ENCODE results near the gene ELP1.
"Not testable (repeated sequence)": the region's sequence is repeated elsewhere in the genome, so short reads cannot be mapped to it uniquely, and the experiment has no call there.

Gene ELP1

GRCh38 chr9:108854094-108854493 lies 79.8 kb downstream of the ELP1 start:
- no peak for DNase-seq (ENCODE audit: low spot score)

- no peak for DNase-seq (ENCODE audit: low spot score)
Measured at GRCh38 chr9:108852079-108852478, 81.8 kb downstream of the ELP1 start.

DNA sequence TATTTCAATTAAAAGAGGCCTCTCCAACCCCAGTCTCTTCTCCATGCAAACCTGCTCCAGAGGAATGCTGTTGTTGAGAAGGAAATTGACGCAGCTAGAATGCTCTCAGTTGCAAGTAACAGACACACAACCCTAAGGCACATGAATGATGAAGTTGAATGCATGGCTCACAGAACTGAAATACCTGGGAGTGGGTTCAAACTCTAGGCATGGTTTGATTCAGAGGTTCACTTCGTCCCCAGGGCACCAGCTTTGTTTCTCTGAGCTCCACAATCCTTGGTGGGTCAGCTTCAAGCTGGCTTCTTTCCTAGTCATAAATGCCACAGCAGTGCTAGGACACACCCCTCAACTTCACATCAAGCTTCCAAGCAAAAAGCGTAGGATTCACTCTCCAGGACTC lies 82.8 kb downstream of the ELP1 start:
- no peak for DNase-seq (ENCODE audit: low spot score)

DNA sequence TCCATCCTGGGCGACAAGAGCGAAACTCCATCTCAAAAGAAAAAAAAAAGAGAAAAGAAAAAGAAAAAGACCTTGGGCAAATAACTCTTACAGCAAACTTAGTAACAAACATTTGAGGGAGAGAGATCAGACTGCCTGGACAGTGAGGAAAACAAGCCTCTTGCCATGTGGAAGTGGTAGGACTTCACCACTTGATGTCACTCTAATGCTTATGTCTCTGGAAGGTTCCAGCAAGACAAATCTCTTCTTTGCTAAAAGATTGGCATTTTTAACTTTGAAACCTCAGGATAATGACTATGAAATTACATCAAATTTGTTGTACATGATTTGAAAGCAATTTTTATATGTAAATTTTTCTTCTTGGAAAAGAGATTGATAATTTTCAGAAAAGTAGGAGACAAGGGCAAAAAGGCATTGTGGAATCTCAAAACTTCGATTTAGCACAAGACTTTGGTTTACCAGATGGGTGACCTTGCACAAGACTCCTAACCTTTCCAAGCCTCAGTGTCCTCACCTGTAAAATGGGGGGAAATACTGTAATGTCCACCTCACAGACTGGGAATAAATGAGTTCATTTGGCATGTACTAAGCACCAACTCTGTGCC lies 83.5 kb downstream of the ELP1 start:
- DNase-seq (ENCODE audit: low spot score) = no peak

DNA sequence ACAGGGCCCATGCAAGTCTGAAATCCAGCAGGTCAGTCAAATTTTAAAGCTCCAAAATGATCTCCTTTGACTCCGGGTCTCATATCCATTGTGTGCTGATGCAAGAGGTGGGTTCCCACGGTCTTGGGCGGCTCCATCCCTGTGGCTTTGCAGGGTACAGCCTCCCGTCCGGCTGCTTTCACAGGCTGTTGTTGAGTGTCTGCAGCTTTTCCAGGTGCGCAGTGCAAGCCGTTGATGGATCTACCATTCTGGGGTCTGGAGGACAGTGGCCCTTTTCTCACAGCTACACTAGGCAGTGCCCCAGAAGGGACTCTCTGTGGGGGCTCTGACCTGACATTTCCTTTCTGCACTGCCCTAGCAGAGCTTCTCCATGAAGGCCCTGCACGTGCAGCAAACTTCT lies 85.6 kb downstream of the ELP1 start:
- not testable (repeated sequence) for DNase-seq (ENCODE audit: low spot score)

DNA sequence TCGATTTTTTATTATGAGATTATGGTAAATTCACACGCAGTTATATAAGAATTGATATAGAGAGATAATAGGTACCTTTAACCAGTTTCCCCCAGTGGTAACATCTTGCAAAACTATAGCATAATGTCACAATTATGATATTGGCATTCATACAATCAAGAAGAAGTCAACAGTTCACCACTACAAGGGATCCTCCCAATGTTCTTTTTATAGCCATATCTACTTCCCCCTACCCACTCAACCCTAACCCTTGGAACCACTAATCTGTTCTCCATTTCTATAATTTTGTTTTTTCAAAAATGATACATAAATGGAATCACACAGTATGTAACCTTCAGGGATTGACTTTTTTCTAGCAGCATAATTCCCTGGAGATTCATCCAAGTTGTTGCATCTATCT lies 88.0 kb downstream of the ELP1 start:
- DNase-seq (ENCODE audit: low spot score) = no peak

DNA sequence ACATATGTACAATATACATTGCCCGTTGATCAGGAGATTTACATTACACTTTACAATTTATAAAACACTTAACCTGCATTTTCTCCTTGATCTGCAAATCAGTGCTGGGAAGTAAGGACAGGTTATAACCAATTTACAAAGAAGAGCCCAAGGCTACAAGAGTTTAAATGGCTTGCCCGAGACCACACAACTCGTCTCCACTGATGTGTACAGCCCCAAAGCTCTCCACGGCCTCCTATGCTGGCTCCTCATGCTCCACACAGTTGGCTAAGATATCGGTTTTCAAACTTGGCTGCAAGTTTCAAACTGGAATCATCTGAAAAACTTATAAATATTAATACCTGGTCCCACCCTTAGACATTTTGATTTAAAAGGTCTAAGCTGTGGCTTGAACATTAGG lies 88.4 kb downstream of the ELP1 start:
- no peak for DNase-seq (ENCODE audit: low spot score)

- no peak for DNase-seq (ENCODE audit: low spot score)
Measured at GRCh38 chr9:108844856-108845255, 89.1 kb downstream of the ELP1 start.

- DNase-seq (ENCODE audit: low spot score) = no peak
Measured at GRCh38 chr9:108844391-108844790, 89.5 kb downstream of the ELP1 start.

DNA sequence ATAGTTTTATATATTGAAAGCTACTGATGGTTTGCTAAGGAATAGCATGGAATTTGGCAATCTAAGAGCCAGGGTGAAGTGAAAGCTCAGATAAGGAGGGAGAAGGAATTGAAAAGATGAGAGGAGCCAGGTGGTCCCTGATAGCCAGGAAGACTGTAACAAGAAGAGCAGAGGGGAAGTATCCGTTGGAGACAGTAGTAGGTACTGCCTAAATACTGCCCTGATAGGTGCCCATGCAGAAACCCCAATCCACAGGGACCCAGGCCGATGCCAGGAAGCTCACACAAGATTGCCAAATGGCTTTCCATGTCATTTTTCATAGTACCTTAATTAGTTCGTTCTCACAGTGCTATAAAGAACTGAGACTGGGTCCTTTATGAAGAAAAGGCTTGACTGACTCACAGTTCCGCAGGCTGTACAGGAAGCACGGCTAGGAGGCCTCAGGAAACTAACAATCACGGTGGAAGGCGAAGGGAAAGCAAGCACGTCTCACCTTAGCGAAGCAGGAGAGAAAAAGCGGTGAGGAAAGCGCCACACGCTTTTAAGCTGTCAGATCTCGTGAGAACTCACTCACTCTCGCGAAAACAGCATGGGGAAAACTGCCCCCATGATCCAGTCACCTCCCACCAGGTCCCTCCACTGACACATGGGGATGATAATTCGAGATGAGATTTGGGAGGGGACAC lies 91.2 kb downstream of the ELP1 start:
- DNase-seq (ENCODE audit: low spot score) = no peak

DNA sequence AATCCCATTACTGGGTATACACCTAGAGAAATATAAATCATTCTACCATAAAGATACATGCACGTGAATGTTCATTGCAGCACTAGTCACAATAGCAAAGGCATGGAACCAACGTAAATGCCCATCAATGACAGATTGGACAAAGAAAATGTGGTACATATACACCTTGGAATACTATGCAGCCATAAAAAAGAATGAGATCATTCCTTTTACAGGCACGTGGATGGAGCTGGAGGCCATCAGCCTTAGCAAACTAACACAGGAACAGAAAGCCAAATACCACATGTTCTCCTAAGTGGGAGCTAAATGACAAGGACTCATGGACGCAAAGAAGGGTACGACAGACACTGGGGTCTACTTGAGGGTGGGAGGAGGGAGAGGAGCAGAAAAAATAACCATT lies 94.4 kb downstream of the ELP1 start:
- not testable (repeated sequence) for DNase-seq (ENCODE audit: low spot score)

GRCh38 chr9:108838017-108838416 lies 95.9 kb downstream of the ELP1 start:
- no peak for DNase-seq (ENCODE audit: low spot score)

GRCh38 chr9:108837530-108837929 lies 96.4 kb downstream of the ELP1 start:
- DNase-seq (ENCODE audit: low spot score) = no peak

- no peak for DNase-seq (ENCODE audit: low spot score)
Measured at GRCh38 chr9:108836781-108837180, 97.1 kb downstream of the ELP1 start.

DNA sequence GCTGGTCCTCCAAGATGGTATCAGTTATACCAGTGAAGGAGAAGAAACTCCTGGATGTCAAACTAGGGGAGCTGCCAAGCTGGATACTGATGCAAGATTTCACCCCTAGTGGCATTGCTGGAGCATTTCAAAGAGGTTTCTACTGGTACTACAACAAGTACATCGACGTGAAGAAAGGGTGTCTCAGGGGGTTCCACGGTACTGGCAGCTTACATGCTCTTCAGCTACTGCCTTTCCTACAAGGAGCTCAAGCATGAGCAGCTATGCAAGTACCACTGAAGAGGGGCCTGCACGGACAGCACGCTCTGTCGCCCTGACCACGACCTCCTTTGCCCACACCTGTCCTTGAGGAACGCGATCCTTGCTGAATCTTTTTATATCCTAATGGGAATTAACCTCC lies 97.6 kb downstream of the ELP1 start:
- DNase-seq (ENCODE audit: low spot score) = no peak

DNA sequence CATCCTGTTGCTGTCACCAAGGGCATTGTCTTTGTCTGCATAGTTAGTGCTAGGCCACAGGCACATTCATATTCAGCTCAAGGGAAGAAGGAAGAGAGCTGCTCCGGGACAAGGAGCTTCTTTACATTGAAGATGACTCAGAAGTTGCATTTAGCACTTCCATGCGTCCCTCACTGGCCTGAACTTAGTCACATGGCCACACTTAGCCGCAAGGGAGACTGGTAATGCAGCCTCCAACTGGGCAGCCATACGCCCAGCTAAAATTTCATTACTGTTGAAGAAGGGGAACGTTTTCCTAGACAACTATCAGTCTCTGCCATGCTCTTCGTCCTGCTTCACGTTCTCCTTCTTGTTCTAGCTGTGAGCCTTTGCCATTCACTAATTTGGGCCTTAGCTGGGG lies 98.1 kb downstream of the ELP1 start:
- no peak for DNase-seq (ENCODE audit: low spot score)

GRCh38 chr9:108834959-108835665 lies 98.8 kb downstream of the ELP1 start:
- no peak for DNase-seq (ENCODE audit: low spot score)

- no peak for DNase-seq (ENCODE audit: low spot score)
Measured at GRCh38 chr9:108832179-108832500, 101.8 kb downstream of the ELP1 start.

DNA sequence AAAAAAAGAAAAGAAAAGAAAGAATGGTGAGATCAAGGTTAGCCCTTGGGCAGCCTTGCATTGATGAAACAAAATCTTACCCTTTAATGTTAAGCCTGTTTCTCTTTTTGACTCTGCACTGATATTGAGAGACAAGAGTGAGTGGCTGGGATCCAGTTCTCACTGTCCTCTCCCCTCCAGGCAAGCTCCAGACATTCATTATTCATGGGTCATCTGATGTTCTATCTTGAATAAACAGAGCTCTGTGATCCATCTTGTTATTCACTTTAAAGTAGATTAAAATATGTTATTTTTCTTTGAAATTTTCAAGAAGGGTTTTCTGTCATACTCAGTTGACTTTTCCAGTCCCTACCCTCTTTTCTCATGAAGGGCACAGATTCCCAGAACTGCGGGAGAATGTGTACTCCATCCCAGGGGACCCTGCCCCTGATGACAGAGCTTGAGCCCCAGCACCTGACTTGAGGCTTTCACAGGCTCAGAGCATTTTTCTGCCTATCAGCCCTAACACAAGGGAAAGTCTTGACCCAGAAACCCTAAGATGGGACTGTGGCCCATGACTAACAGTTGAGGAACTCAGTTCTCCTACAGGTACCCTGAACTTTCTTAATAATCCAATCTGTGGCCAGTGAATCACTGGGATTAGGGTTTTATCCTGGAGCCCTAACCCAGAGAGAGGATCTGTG lies 102.3 kb downstream of the ELP1 start:
- DNase-seq (ENCODE audit: low spot score) = no peak

GRCh38 chr9:108830272-108830671 lies 103.7 kb downstream of the ELP1 start:
- no peak for DNase-seq (ENCODE audit: low spot score)

DNA sequence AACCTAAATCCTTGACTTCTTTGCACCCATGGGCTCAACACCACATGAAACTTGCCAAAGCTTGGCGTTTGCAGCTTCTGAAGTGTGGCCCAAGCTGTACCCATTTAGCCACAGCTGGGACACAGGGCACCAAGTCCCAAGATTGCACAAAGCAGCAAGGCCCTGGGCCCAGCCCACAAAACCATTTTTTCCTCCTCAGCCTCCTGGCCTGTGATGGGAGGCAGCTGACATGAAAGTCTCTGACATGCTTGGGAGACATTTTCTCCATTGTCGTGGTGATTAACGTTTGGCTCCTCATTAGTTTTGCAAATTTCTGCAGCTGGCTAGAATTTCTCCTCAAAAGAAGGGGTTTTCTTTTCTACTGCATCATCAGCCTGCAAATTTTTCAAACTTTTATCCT lies 110.1 kb downstream of the ELP1 start:
- DNase-seq (ENCODE audit: low spot score) = no peak
